Activated naive CD8-positive, alpha-beta T cell treated with anti-CD3 and anti-CD28 coated beads, Interleukin-2, amount 10 ng/mL, durations not matched to agents 7 days and 5 days (primary cell): ENCODE results near the gene ZNF341. TPM values are rescaled to one million over a fixed set of nuclear protein-coding genes. Genes with fewer than 3 reads are reported as not detected.

Experiments used
- ATAC-seq: fragments of 150-1000 bp; cut with Tn5 transposase; one replicate; pipeline ENCODE4 v1.10.0; 2021; ENCODE audit warnings: low read depth, moderate library complexity
- POLR2A ChIA-PET: fragments of 350-600 bp; sonication (Branson Sonifier 250); formaldehyde crosslinking; loops from one replicate; lab custom pipeline; 2021; ENCODE audit warnings: antibody characterized with exemption; lab: Charles Lee
- DNase-seq: peaks from one replicate; pipeline ENCODE4 v3.0.0; 2021
- H3K27ac Mint-ChIP-seq: one replicate; pipeline ENCODE4 v1.8.0; 2022; ENCODE audit warnings: mild to moderate bottlenecking, mixed read lengths
- H3K27me3 Mint-ChIP-seq: one replicate; pipeline ENCODE4 v1.8.0; 2022; ENCODE audit warnings: mild to moderate bottlenecking, moderate library complexity, mixed read lengths
- H3K36me3 Mint-ChIP-seq: one replicate; pipeline ENCODE4 v1.8.0; 2021; ENCODE audit warnings: mild to moderate bottlenecking, mixed read lengths
- H3K4me1 Mint-ChIP-seq: one replicate; pipeline ENCODE4 v1.8.0; 2021; ENCODE audit warnings: mixed read lengths
- H3K4me3 Mint-ChIP-seq: one replicate; pipeline ENCODE4 v1.8.0; 2022; ENCODE audit warnings: mild to moderate bottlenecking, moderate library complexity, mixed read lengths
- H3K9me3 Mint-ChIP-seq: one replicate; pipeline ENCODE4 v1.8.0; 2021; ENCODE audit warnings: mixed read lengths
- total RNA-seq, 2 experiments: library from RNA; stranded (reverse); gene quantifications; one replicate each; pipeline ENCODE4 v1.2.3, GENCODE V29; 2021

Gene ZNF341
- total RNA-seq, 2 experiments from 2014 or later = 5.1 to 5.7 TPM

- no peak overlapping the region for H3K27ac Mint-ChIP-seq
- POLR2A ChIA-PET = interaction anchor here (1.6 kb wide), 1 partner anchor 21 kb away, joined by 3 read pairs; no protein-coding TSS in a partner anchor
- H3K4me1 Mint-ChIP-seq = peaks cover 33% of the 10 kb centered on the region
- DNase-seq = no peak
- H3K27me3 Mint-ChIP-seq = no peaks in the 10 kb centered on the region
- H3K9me3 Mint-ChIP-seq = no peaks in the 10 kb centered on the region
- H3K36me3 Mint-ChIP-seq = peaks cover 36% of the 10 kb centered on the region
- no peak overlapping the region for H3K4me3 Mint-ChIP-seq
- ATAC-seq = no peak
Observed at GRCh38 chr20:33835615-33836172, 103.9 kb downstream of the ZNF341 start.

DNA sequence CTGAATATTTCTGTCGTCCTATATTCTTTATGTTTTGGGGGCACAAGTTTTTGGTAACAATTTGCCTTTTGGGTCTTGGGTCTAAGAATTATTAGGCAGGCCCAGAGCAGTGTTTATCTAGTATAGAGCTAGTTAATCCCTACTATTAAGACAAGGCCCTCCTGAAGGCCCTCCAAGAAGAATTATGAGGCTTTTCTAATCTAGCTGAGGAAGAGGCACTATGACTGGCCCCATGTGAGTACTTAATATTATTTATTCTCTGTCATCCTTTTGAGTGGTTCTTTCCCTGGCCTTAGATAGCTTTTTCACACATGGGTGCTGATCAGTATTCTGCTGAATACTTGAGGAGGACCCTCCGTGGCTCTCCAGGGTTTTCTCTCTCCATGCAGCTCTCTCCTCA is 104.5 kb downstream of the ZNF341 start:
- no peaks in the 10 kb centered on the region for H3K9me3 Mint-ChIP-seq
- H3K36me3 Mint-ChIP-seq = peaks cover 36% of the 10 kb centered on the region
- no peak overlapping the region for H3K27ac Mint-ChIP-seq
- peaks cover 35% of the 10 kb centered on the region for H3K4me1 Mint-ChIP-seq
- H3K4me3 Mint-ChIP-seq = no peak overlapping the region
- ATAC-seq (no peak), DNase-seq (no peak)
- H3K27me3 Mint-ChIP-seq = no peaks in the 10 kb centered on the region
- POLR2A ChIA-PET = interaction anchor here (1.6 kb wide), 1 partner anchor 22 kb away, joined by 3 read pairs; no protein-coding TSS in a partner anchor

GRCh38 chr20:33837096-33837830 is 105.5 kb downstream of the ZNF341 start:
- peaks cover 29% of the 10 kb centered on the region for H3K36me3 Mint-ChIP-seq
- DNase-seq (no peak), ATAC-seq (peak; percentile 87)
- peak overlapping the region; percentile 41 for H3K4me3 Mint-ChIP-seq
- H3K4me1 Mint-ChIP-seq = peaks cover 45% of the 10 kb centered on the region
- peak overlapping the region; percentile 72 for H3K27ac Mint-ChIP-seq
- no peaks in the 10 kb centered on the region for H3K27me3 Mint-ChIP-seq
- H3K9me3 Mint-ChIP-seq = no peaks in the 10 kb centered on the region
- POLR2A ChIA-PET = interaction anchor here (1.4 kb wide), 1 partner anchor 22 kb away, joined by 5 read pairs; no protein-coding TSS in a partner anchor

DNA sequence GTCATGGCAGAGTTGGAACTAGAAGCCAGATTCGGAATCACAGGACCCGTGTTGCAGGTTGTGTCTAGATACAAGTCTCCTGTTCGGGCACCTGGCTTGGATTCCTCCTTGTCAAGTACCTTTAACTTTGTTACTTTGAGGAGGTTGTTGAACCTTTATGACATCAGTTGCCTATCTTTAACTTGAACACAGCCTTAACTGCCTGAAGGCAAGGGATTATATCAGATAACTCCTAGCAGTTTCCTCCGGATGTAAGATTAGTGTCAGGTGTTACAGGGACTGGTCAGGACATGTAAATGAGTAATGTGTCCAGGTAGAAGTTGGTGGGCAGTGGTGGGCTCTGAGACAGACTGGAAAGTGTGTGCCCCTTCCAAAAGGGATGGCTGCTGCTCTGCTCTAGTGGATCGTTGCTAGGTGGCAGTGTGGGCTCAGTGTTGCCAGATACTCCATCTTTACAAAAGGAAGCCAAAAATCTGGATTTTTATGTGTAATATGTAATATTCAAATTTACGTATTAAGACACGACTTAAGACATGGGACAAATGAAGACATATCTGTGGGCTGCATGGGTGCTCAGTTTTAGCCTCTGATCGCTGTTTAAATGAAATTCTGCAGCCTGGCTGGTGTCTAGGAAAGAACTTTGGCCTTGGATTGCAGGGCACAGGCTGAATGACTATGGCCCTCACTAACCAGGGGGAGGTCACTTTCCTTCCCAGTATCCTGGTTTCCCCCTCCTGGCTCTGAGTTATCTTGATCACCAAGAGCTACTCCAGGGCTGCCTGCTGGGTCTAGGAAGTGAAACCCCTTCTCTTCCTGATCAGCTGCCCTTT is 106.5 kb downstream of the ZNF341 start:
- Mint-ChIP-seq H3K4me1 (peaks cover 51% of the 10 kb centered on the region), H3K27me3 (no peaks in the 10 kb centered on the region), H3K4me3 (no peak overlapping the region), H3K36me3 (peaks cover 23% of the 10 kb centered on the region), H3K27ac (peak overlapping the region; percentile 72), H3K9me3 (no peaks in the 10 kb centered on the region)
- ATAC-seq (no peak), DNase-seq (no peak)
- POLR2A ChIA-PET = interaction anchor here (1.4 kb wide), 1 partner anchor 21 kb away, joined by 5 read pairs; no protein-coding TSS in a partner anchor

GRCh38 chr20:33839591-33839990 is 107.8 kb downstream of the ZNF341 start:
- no peak for ATAC-seq
- Mint-ChIP-seq H3K4me1 (peaks cover 60% of the 10 kb centered on the region), H3K36me3 (peaks cover 18% of the 10 kb centered on the region), H3K9me3 (no peaks in the 10 kb centered on the region), H3K4me3 (no peak overlapping the region), H3K27ac (no peak overlapping the region), H3K27me3 (no peaks in the 10 kb centered on the region)
- POLR2A ChIA-PET = no interaction called here
- DNase-seq = no peak

DNA sequence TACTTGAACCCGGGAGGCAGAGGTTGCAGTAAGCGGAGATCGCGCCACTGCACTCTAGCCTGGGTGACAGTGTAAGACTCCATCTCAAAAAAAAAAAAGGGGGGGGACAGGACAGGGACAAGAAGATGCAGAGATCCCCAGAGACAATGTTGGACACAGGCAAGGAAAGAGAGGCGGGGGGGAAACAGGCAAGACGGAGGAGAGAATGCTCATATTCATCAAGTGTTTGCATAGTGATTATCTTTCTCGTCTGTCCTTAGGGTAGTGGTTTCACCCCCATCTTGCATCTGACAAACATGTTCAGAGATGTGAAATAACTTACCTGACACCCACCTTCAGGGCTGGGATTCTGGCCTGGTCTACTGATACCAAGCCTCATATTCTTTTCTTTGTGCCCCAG is 108.4 kb downstream of the ZNF341 start:
- POLR2A ChIA-PET = interaction anchor here (1.2 kb wide), 1 partner anchor 11 kb away, joined by 3 read pairs; no protein-coding TSS in a partner anchor
- H3K4me3 Mint-ChIP-seq = no peak overlapping the region
- no peaks in the 10 kb centered on the region for H3K9me3 Mint-ChIP-seq
- H3K27me3 Mint-ChIP-seq = no peaks in the 10 kb centered on the region
- H3K4me1 Mint-ChIP-seq = peaks cover 60% of the 10 kb centered on the region
- no peak overlapping the region for H3K27ac Mint-ChIP-seq
- peaks cover 13% of the 10 kb centered on the region for H3K36me3 Mint-ChIP-seq
- ATAC-seq (no peak), DNase-seq (no peak)

- H3K27me3 Mint-ChIP-seq = no peaks in the 10 kb centered on the region
- H3K36me3 Mint-ChIP-seq = peaks cover 12% of the 10 kb centered on the region
- no peaks in the 10 kb centered on the region for H3K9me3 Mint-ChIP-seq
- peaks cover 65% of the 10 kb centered on the region for H3K4me1 Mint-ChIP-seq
- no peak for DNase-seq
- H3K27ac Mint-ChIP-seq = no peak overlapping the region
- POLR2A ChIA-PET = interaction anchor here (1.2 kb wide), 1 partner anchor 10 kb away, joined by 3 read pairs; no protein-coding TSS in a partner anchor
- no peak for ATAC-seq
- no peak overlapping the region for H3K4me3 Mint-ChIP-seq
Observed at GRCh38 chr20:33840759-33841435, 109.1 kb downstream of the ZNF341 start.

GRCh38 chr20:33841436-33841799 is 109.6 kb downstream of the ZNF341 start:
- Mint-ChIP-seq H3K36me3 (peaks cover 13% of the 10 kb centered on the region), H3K9me3 (no peaks in the 10 kb centered on the region), H3K4me3 (no peak overlapping the region), H3K4me1 (peaks cover 67% of the 10 kb centered on the region), H3K27me3 (no peaks in the 10 kb centered on the region), H3K27ac (no peak overlapping the region)
- no peak for DNase-seq
- POLR2A ChIA-PET = interaction anchor here (0.8 kb wide), 1 partner anchor 12 kb away, joined by 3 read pairs; no protein-coding TSS in a partner anchor
- no peak for ATAC-seq

Other genes with a start within 250 kb of the ZNF341 start
- gene CBFA2T2, start 241.9 kb upstream of the ZNF341 start, total RNA-seq = 10 to 100 TPM; 27.7 to 28.4 TPM
- gene C20orf144, start 69.7 kb upstream of the ZNF341 start, total RNA-seq = under 1 TPM; 0.39 to 0.43 TPM
- 1 to 10 TPM; 4.4 to 4.9 TPM for gene ACTL10, start 65.1 kb upstream of the ZNF341 start, total RNA-seq
- 10 to 100 TPM; 36.3 to 37.7 TPM for gene NECAB3, start 57.6 kb upstream of the ZNF341 start, total RNA-seq
- 10 to 100 TPM; 62.5 to 68.4 TPM for gene E2F1, start 45.6 kb upstream of the ZNF341 start, total RNA-seq
- 10 to 100 TPM; 13.4 to 19.2 TPM for gene PXMP4, start 11.7 kb upstream of the ZNF341 start, total RNA-seq
- gene CHMP4B, start 79.4 kb downstream of the ZNF341 start, total RNA-seq = 10 to 100 TPM; 75.7 to 82.8 TPM